ENCODE data around the gene FGF1.

Gene FGF1

DNA sequence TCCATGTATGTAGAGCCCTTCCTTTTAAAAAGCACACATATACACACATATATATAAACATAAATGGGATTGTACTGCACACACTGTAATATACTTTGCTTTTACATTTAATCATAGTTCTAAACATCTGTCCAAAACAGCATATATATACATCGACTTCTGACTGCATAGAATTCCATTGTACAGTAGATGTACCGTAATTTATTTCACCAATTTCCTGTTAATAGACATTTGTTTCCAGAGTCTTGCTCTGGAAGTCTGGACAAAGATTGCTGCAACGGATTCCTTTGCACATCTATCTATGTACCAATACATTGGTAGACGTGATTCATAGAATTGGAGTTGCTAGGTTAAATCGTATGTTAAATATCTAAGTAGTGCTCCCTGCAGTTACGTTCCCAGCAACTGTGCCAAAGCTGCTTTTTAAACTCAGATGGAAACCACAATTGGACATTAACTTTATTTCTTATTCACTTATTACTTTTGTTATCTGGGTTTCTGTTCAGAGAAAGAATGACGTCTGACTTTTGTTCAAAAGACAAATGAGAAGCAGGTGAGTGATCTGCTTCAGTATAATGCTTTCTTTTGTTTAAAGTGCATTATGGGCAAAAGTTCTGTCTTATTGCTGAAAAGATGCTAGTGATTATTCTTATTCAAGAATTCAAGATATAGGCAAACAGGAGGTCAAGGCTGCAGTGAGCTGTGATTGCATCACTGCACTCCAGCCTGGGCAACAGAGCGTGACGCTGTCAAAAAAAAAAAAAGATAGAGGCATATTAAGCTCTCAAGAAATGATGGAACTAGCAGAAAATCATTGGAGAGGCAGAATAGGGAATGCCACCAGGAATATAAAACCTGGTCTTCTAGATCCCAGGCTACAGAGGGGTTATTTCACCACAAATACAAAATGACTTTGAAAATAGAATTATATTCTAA, 138.2 kb downstream of the FGF1 start:
- Histone ChIP-seq H3K4me3 (no peak overlapping the region), H3K4me1 (peaks cover 0 to 40% (median 25%) of the 10 kb centered on the region in 4 donors), H3K27me3 (no peaks in the 10 kb centered on the region), H3K36me3 (no peaks in the 10 kb centered on the region), H3K27ac (no peak overlapping the region), H3K9me3 (no peaks in the 10 kb centered on the region)
- DNase-seq, result no peak
- TF ChIP-seq, protein P1, sequence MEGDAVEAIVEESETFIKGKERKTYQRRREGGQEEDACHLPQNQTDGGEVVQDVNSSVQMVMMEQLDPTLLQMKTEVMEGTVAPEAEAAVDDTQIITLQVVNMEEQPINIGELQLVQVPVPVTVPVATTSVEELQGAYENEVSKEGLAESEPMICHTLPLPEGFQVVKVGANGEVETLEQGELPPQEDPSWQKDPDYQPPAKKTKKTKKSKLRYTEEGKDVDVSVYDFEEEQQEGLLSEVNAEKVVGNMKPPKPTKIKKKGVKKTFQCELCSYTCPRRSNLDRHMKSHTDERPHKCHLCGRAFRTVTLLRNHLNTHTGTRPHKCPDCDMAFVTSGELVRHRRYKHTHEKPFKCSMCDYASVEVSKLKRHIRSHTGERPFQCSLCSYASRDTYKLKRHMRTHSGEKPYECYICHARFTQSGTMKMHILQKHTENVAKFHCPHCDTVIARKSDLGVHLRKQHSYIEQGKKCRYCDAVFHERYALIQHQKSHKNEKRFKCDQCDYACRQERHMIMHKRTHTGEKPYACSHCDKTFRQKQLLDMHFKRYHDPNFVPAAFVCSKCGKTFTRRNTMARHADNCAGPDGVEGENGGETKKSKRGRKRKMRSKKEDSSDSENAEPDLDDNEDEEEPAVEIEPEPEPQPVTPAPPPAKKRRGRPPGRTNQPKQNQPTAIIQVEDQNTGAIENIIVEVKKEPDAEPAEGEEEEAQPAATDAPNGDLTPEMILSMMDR (IDR thresholded peaks at IDR 0.05), result no peak
- intact Hi-C loops (cut with DNase I; ENCODE audit: low total_unique reads), result loop anchor here (5.0 to 10.0 kb wide), 3 partner anchors 193 to 395 kb away; partner anchors contain the start of gene SPRY4

DNA sequence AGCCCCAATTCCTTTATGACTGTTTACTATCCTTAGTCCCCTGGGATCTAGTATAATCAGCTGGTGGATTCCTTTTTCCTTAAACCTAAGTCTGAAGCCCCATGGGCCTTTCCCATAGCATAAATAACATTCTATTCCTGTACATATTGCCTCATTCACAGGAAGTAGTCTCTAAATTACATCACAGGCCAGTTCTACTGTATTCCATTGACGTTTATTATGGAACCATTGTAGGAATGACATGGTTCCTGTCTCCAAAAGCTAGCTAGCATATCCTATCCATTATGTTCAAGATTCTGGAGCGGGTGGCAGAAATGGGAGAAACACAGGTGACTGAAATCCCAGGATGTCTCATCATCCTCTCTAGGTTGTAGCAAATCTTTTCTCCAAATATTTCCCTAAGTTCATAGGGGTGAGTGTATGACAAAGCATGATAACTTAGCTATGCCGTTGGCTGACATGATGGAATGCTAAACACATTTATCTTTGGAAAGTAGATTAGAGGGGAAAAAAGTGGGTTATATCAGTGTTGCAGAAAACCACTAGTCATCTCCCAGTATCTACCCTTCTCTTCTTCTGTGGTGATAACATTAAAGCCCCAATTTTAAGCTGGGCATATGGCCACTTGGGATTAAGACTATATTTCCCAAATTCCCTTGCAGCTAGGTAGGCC, 140.1 kb downstream of the FGF1 start:
- TF ChIP-seq, protein P1 (IDR thresholded peaks at IDR 0.05), result no peak
- Histone ChIP-seq H3K36me3 (no peaks in the 10 kb centered on the region), H3K9me3 (no peaks in the 10 kb centered on the region), H3K27ac (peak overlapping the region; percentile 35 to 54), H3K27me3 (no peaks in the 10 kb centered on the region), H3K4me1 (peaks cover 0 to 59% (median 32%) of the 10 kb centered on the region in 4 donors), H3K4me3 (no peak overlapping the region)
- DNase-seq, result no peak
- intact Hi-C loops (cut with DNase I; ENCODE audit: low total_unique reads), result loop anchor here (5.0 to 10.0 kb wide), 3 partner anchors 191 to 393 kb away; partner anchors contain the start of gene SPRY4

DNA sequence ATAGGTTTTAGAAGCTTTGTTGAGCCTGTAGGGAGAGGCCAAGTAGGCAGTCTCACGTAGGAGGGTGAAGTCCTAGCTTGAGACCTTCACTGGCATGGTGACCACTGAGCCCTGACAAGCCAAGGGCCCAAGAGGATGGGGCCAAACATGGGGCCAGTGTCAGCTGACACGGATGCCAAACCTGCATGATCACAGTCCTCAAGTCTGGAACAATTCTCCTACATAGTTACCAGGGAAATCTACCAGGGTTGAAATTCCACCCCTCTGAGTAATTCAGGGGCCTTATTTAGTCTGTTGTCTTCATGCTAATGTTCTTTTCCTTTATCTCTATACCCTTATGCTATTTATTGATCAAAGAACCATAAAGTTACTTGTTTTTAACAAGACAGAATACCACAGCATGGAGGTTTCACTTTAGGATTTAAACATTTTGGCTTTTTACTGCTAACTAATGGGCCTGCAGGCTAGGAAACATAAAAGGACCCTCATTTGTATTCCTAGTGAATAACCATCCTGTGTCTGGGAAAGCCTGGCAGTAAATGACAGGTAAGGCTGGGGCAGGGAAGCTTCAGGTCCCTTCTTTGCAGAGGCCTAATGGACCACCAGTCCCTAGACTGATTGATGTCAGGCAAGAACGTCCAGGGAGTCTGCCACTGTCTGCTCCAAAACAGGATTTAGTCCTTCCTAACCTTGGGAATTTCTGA, 140.8 kb downstream of the FGF1 start:
- Histone ChIP-seq H3K27me3 (no peaks in the 10 kb centered on the region), H3K4me3 (no peak overlapping the region), H3K36me3 (no peaks in the 10 kb centered on the region), H3K9me3 (no peaks in the 10 kb centered on the region), H3K4me1 (peaks cover 0 to 63% (median 33%) of the 10 kb centered on the region in 4 donors), H3K27ac (peak overlapping the region; percentile 35 to 54)
- TF ChIP-seq, protein P1 (IDR thresholded peaks at IDR 0.05), result no peak
- intact Hi-C loops (cut with DNase I; ENCODE audit: low total_unique reads), result loop anchor here (5.0 to 10.0 kb wide), 3 partner anchors 190 to 393 kb away; partner anchors contain the start of gene SPRY4
- DNase-seq, result no peak

DNA sequence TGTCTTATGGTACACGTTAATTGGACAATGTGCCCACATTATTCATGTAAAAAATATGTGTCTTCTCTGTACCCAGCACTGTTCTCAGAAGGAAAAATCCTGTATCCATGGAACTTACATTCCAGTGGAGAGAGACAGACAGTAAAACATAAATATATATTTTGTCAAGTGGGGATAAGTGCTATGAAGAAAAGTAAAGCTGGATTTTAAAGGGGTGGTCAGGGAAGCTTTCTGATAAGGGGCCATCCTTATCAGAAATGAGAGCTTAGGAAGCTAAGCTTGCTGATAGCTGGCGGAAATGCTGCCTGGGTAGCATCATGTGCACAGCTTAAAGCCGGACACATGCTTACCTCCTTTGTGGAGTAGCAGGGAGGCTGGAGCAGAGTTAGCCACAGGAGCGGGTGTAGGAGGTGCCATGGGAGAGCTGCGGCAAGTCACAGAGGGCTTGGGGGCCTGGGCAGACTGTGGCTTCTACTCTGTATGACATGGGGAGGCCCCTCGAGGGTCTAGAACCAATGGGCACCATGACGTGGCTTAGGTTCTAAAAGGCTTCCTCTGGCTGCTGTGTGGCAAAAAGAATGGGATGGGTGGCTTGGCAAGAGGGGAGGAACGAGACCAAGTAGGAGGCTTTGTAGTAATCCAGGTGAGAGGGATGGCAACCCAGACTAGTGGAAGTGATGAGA, 141.7 kb downstream of the FGF1 start:
- Histone ChIP-seq H3K4me1 (peaks cover 0 to 61% (median 33%) of the 10 kb centered on the region in 4 donors), H3K27ac (peak overlapping the region; percentile 35 to 54)

More for the DNA sequence above, 141.7 kb downstream of the FGF1 start:
- Histone ChIP-seq H3K27me3 (no peaks in the 10 kb centered on the region), H3K9me3 (no peaks in the 10 kb centered on the region), H3K4me3 (no peak overlapping the region), H3K36me3 (no peaks in the 10 kb centered on the region)
- TF ChIP-seq, protein P1 (IDR thresholded peaks at IDR 0.05), result no peak
- DNase-seq, result no peak
- intact Hi-C loops (cut with DNase I; ENCODE audit: low total_unique reads), result loop anchor here (10.0 kb wide), 2 partner anchors 189 to 219 kb away; partner anchors contain the start of gene SPRY4
